ENCODE data around the gene OR14I1. TPM values are rescaled to one million over a fixed set of nuclear protein-coding genes. Genes with fewer than 3 reads are reported as not detected.

Gene OR14I1
- total and polyA plus RNA-seq, 9 donors: not detected

DNA sequence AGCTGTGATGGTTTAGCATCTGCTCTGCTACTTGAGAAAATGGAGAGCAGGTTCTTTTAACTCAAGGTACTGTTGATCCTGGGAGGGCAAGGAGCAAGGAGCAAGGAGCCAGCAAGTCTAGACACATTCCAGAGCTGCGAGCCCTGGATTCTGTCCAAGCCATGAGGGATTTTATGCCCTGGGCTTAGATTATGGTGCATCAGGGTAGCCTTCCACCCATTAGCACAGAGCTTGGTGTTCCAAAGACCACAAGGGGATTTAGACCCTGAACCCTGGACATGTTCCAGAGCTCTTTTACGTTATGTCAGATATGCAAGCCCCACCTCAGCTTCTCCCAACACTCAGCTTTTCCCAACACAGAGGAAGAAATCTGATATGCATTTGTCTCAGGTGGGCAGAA, 2.0 kb upstream of the OR14I1 start:
- Histone ChIP-seq H3K27me3 (no peaks in the 10 kb centered on the region), H3K4me3 (no peak overlapping the region), H3K9me3 (no peaks in the 10 kb centered on the region), H3K27ac (no peak overlapping the region), H3K36me3 (no peaks in the 10 kb centered on the region), H3K4me1 (ENCODE audit: insufficient read depth) (no peaks in the 10 kb centered on the region)
- no peak for DNase-seq
- TF ChIP-seq, protein P1, sequence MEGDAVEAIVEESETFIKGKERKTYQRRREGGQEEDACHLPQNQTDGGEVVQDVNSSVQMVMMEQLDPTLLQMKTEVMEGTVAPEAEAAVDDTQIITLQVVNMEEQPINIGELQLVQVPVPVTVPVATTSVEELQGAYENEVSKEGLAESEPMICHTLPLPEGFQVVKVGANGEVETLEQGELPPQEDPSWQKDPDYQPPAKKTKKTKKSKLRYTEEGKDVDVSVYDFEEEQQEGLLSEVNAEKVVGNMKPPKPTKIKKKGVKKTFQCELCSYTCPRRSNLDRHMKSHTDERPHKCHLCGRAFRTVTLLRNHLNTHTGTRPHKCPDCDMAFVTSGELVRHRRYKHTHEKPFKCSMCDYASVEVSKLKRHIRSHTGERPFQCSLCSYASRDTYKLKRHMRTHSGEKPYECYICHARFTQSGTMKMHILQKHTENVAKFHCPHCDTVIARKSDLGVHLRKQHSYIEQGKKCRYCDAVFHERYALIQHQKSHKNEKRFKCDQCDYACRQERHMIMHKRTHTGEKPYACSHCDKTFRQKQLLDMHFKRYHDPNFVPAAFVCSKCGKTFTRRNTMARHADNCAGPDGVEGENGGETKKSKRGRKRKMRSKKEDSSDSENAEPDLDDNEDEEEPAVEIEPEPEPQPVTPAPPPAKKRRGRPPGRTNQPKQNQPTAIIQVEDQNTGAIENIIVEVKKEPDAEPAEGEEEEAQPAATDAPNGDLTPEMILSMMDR (IDR thresholded peaks at IDR 0.05): no peak
- TF ChIP-seq POLR2A (IDR thresholded peaks at IDR 0.05): no peak
- no peak for TF ChIP-seq EP300 (IDR thresholded peaks at IDR 0.05)
- intact Hi-C loops (cut with DNase I): no loop called here
- 35 to 72% (median 37%) methylated on average over 2 of the region's 2 CpGs for WGBS, 3 donors

- TF ChIP-seq, protein P1 (IDR thresholded peaks at IDR 0.05): no peak
- no peak for TF ChIP-seq POLR2A (IDR thresholded peaks at IDR 0.05)
- TF ChIP-seq EP300 (IDR thresholded peaks at IDR 0.05): no peak
- WGBS, 3 donors: 70 to 80% (median 71%) methylated on average over 2 of the region's 2 CpGs
Measured at GRCh38 chr1:248703674-248704073, 1.1 kb upstream of the OR14I1 start.

DNA sequence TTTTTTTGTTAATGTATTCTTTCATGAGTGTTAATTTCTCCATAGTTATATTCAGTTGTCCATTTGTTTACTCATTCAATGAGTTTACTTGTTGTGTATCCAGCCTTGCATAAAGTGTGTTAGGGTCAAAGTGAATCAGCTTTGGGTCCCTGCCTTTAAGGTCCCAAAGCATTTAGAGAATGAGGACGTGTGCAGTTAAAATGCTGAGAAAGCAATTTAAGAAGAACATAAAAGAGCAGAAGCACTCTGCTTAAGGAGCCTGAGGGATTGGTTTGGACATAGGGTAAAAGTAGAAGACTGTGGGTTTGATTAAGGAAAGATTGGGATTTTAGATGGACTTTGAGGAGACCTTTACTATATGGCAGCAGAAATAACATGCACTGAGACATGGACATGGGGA, 3.5 kb downstream of the OR14I1 start:
- DNase-seq: no peak
- Histone ChIP-seq H3K4me1 (ENCODE audit: insufficient read depth) (no peaks in the 10 kb centered on the region), H3K9me3 (no peaks in the 10 kb centered on the region), H3K4me3 (no peak overlapping the region), H3K27ac (no peak overlapping the region), H3K36me3 (no peaks in the 10 kb centered on the region), H3K27me3 (no peaks in the 10 kb centered on the region)
- intact Hi-C loops (cut with DNase I): no loop called here
- 36 to 46% (median 39%) methylated on average over 1 of the region's 1 CpG for WGBS, 3 donors
- no peak for TF ChIP-seq EP300 (IDR thresholded peaks at IDR 0.05)
- TF ChIP-seq, protein P1 (IDR thresholded peaks at IDR 0.05): no peak
- TF ChIP-seq POLR2A (IDR thresholded peaks at IDR 0.05): no peak

More at GRCh38 chr1:248703674-248704073, 1.1 kb upstream of the OR14I1 start:
- Histone ChIP-seq H3K9me3 (no peaks in the 10 kb centered on the region), H3K36me3 (no peaks in the 10 kb centered on the region), H3K4me3 (no peak overlapping the region), H3K27ac (no peak overlapping the region), H3K4me1 (ENCODE audit: insufficient read depth) (no peaks in the 10 kb centered on the region), H3K27me3 (no peaks in the 10 kb centered on the region)
- intact Hi-C loops (cut with DNase I): no loop called here
- DNase-seq: no peak

DNA sequence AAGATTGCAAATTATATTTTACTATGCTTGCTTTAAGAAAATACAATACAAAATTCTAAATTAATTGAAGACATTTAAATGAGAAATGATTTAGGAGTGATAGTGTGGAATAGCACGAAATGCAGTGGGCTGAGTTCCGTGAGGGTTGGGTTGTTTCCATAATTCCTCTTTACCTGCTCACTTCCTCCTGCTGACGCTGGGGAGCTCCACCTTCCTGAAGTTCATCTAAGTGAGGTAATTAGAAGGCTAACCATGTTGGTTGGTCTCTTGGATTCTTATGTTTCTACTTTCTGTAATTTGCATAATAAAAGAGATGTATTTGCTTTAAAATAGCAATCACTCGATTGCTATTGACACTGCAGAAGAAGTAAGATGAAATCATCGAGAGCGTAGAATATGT, 4.7 kb downstream of the OR14I1 start:
- no peak overlapping the region for H3K4me3 ChIP-seq
- no peaks in the 10 kb centered on the region for H3K36me3 ChIP-seq
- no peaks in the 10 kb centered on the region for H3K4me1 ChIP-seq (ENCODE audit: insufficient read depth)

More for the DNA sequence above, 4.7 kb downstream of the OR14I1 start:
- WGBS, 3 donors: 76 to 80% (median 77%) methylated on average over 6 of the region's 6 CpGs
- Histone ChIP-seq H3K27ac (no peak overlapping the region), H3K9me3 (no peaks in the 10 kb centered on the region), H3K27me3 (no peaks in the 10 kb centered on the region)
- intact Hi-C loops (cut with DNase I): no loop called here
- TF ChIP-seq EP300 (IDR thresholded peaks at IDR 0.05): no peak
- TF ChIP-seq POLR2A (IDR thresholded peaks at IDR 0.05): no peak
- TF ChIP-seq, protein P1 (IDR thresholded peaks at IDR 0.05): no peak
- no peak for DNase-seq

Measured in ovary (tissue), 9 donors.